Measurements from ENCODE around the gene AFDN. TPM values are rescaled to one million over a fixed set of nuclear protein-coding genes. Genes with fewer than 3 reads are reported as not detected.

Gene AFDN
- total RNA-seq, 6 donors from 2014 or later = 149 to 517 (median 265) TPM

DNA sequence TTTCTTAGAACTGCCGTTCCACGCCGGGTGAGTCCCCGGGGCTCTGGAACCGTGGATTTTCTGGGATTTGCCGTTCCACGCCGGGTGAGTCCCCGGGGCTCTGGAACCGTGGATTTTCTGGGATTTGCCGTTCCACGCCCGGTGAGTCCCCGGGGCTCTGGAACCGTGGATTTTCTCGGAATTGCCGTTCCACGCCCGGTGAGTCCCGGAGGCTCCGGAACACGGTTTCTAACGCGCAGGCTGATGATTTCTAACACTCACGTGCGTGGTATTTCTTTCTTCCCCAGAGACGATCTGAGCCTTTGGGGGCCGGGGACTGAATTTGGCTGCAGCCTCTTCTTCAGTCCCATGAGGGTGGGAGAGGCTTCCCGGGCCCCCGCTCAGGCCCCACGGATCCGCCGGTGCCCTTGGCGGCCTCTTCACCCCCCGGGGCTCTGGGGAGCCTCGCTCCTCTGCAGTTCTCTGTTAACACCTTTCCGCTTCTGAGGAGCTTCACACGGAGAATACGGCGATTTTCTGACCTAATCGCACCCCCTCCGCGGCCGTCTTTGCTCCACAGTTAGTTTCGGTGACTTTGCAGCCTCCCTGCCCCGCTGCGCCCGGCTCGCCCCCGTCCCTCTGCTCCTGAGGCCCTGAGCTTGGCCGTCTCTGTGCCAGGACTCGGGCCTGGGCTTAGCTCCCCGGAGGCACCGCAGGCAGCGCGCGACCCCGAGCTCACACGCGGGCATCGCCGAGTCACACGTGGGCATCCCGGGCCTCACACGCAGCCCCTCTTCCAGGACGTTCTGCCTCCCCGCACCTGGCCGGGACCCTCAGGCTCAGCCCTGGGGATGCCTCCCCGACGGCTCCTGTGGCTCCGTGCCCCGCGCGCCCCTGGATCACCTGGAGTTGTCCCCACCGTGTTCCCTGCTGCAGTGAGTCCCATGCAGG is 163.6 kb downstream of the AFDN start:
- TF ChIP-seq EP300 (IDR thresholded peaks at IDR 0.05) = no peak
- TF ChIP-seq, protein P1, sequence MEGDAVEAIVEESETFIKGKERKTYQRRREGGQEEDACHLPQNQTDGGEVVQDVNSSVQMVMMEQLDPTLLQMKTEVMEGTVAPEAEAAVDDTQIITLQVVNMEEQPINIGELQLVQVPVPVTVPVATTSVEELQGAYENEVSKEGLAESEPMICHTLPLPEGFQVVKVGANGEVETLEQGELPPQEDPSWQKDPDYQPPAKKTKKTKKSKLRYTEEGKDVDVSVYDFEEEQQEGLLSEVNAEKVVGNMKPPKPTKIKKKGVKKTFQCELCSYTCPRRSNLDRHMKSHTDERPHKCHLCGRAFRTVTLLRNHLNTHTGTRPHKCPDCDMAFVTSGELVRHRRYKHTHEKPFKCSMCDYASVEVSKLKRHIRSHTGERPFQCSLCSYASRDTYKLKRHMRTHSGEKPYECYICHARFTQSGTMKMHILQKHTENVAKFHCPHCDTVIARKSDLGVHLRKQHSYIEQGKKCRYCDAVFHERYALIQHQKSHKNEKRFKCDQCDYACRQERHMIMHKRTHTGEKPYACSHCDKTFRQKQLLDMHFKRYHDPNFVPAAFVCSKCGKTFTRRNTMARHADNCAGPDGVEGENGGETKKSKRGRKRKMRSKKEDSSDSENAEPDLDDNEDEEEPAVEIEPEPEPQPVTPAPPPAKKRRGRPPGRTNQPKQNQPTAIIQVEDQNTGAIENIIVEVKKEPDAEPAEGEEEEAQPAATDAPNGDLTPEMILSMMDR (IDR thresholded peaks at IDR 0.05) = no peak
- TF ChIP-seq POLR2A (IDR thresholded peaks at IDR 0.05) = no peak
- no peak for TF ChIP-seq POLR2AphosphoS5 (IDR thresholded peaks at IDR 0.05)
- peak in 1 of 2 donors; percentile 80 for DNase-seq

DNA sequence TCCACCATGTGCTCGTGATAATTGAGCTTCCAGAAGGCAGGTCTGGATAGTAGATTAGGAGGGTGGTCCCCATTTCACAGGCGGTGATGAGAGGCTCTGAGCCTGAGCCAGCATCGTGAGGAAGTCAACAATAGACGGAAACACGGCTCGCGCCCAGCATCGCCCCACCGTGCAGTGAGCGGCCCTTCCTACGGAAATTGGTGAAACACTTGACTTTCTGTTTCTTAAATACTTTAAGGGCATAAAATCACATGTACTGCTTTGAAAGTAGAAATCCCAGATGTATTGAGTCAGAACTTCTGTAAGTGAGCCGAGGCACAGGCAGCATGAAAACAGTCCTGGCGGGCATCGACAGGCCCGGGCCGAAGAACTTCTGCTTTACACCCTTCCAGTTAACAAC is 166.5 kb downstream of the AFDN start:
- TF ChIP-seq POLR2A (IDR thresholded peaks at IDR 0.05) = no peak
- TF ChIP-seq POLR2AphosphoS5 (IDR thresholded peaks at IDR 0.05) = peak; percentile 60 to 69
- peak in 1 of 4 donors; percentile 45 for TF ChIP-seq EP300 (IDR thresholded peaks at IDR 0.05)
- TF ChIP-seq, protein P1 (IDR thresholded peaks at IDR 0.05) = no peak
- Histone ChIP-seq H3K27ac (no peak overlapping the region), H3K4me1 (peaks cover 0 to 3% (median 0%) of the 10 kb centered on the region in 4 donors), H3K9me3 (no peaks in the 10 kb centered on the region), H3K4me3 (no peak overlapping the region), H3K36me3 (no peaks in the 10 kb centered on the region), H3K27me3 (no peaks in the 10 kb centered on the region)
- ATAC-seq (ENCODE audit: low FRiP score in 2 of 2) (no peak), DNase-seq (no peak)
- 66 to 71% methylated on average over 16 of the region's 16 CpGs for WGBS, 2 donors

More for the DNA sequence above, 163.6 kb downstream of the AFDN start:
- no peaks in the 10 kb centered on the region for H3K36me3 ChIP-seq
- ATAC-seq (ENCODE audit: low FRiP score in 2 of 2) = no peak
- no peaks in the 10 kb centered on the region for H3K9me3 ChIP-seq
- H3K27me3 ChIP-seq = no peaks in the 10 kb centered on the region
- WGBS, 2 donors = 95 to 97% methylated on average over 72 to 75 of the region's 75 CpGs
- peaks cover 0 to 3% (median 0%) of the 10 kb centered on the region in 4 donors for H3K4me1 ChIP-seq
- H3K27ac ChIP-seq = no peak overlapping the region
- no peak overlapping the region for H3K4me3 ChIP-seq

DNA sequence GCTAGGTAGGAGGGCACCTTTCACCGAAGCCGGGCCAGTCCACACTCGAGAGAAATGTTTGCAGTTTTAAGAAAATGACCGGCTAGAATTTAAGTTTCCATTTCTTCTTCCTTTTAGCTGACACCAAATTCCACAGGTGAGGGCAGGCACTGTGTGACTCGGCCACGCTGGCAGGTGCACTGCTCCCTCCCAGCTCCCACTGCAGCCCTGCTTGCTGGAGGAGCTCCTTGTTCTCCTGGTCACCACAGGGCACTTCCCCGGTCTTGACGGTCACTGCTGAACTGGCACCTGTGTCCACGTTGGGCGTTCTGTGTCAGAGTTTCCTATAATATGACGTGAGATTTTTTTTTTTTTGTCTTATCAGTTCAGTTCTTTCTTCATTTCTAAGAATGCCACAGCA is 167.1 kb downstream of the AFDN start:
- DNase-seq = no peak
- Histone ChIP-seq H3K27ac (no peak overlapping the region), H3K4me3 (no peak overlapping the region), H3K4me1 (peaks cover 0 to 3% (median 0%) of the 10 kb centered on the region in 4 donors), H3K27me3 (no peaks in the 10 kb centered on the region), H3K36me3 (no peaks in the 10 kb centered on the region), H3K9me3 (no peaks in the 10 kb centered on the region)
- 86 to 89% methylated on average over 11 of the region's 11 CpGs for WGBS, 2 donors
- TF ChIP-seq EP300 (IDR thresholded peaks at IDR 0.05) (no peak), POLR2AphosphoS5 (IDR thresholded peaks at IDR 0.05) (no peak), POLR2A (IDR thresholded peaks at IDR 0.05) (no peak)
- TF ChIP-seq, protein P1 (IDR thresholded peaks at IDR 0.05) = no peak
- ATAC-seq (ENCODE audit: low FRiP score in 2 of 2) = no peak

DNA sequence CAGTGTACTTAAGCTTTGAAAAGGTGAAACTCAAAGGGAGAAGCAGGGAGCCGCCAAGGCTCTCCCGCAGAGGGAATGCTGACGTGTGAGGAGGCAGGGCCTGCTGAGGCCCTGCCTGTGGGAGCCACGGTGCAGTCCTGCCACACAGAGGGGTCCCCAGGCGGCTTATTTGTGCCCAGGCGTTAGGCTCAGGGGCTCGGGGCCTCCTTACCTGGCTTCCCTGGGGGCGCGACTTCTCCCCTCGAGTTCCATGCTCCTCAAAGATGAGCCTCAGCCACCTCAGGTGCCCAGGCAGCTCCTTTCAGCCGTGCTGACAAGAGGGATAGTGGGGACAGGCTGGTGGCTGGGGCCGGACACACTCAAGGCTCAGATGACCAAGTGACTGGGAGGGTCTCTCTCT is 168.6 kb downstream of the AFDN start:
- 91 to 93% methylated on average over 10 to 12 of the region's 12 CpGs for WGBS, 2 donors
- no peak for TF ChIP-seq EP300 (IDR thresholded peaks at IDR 0.05)
- no peak for TF ChIP-seq POLR2AphosphoS5 (IDR thresholded peaks at IDR 0.05)
- TF ChIP-seq POLR2A (IDR thresholded peaks at IDR 0.05) = no peak
- TF ChIP-seq, protein P1 (IDR thresholded peaks at IDR 0.05) = no peak
- H3K4me3 ChIP-seq = no peak overlapping the region
- H3K27ac ChIP-seq = no peak overlapping the region
- DNase-seq = no peak
- no peaks in the 10 kb centered on the region for H3K9me3 ChIP-seq
- H3K4me1 ChIP-seq = peaks cover 0 to 3% (median 0%) of the 10 kb centered on the region in 4 donors
- no peaks in the 10 kb centered on the region for H3K27me3 ChIP-seq
- no peaks in the 10 kb centered on the region for H3K36me3 ChIP-seq
- ATAC-seq (ENCODE audit: low FRiP score in 2 of 2) = no peak

Measured in upper lobe of left lung (tissue), 6 donors.